ENCODE results near the gene SIX3. TPM values are rescaled to one million over a fixed set of nuclear protein-coding genes. Genes with fewer than 3 reads are reported as not detected.

The SIX3 gene
- total RNA-seq, 6 experiments from 2014 or later = not detected

DNA sequence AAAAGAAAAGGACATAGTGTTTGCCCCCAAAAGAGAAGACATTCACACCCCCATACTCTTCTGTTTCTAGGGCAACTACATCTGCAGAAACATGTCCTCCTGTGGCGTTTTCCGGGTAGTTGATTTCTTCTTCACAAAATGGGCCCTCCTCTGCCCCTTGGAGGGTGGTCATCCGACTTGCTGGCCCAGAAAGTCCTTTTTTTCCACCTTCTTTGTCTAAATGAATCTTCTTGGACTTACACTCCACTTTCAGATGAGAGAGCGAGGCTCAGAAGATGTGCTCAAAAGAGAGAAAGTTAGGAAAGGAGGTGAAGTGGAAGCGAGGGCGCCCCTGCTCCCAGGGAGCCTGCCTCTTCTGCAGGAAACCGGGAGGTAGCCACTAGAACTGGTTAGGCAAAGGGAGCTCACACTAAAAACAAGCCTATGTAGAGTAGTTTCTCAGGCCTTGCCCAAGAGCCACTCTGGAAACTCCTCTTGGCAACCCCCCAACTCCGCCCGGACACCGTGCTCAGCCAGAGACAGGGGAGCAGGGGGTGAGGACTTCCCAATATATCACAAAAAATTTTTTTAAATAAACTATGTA, 10.2 kb upstream of the SIX3 start:
- H3K27ac Mint-ChIP-seq = no peak overlapping the region
- H3K4me3 Mint-ChIP-seq = no peak overlapping the region
- TF ChIP-seq, protein P1, sequence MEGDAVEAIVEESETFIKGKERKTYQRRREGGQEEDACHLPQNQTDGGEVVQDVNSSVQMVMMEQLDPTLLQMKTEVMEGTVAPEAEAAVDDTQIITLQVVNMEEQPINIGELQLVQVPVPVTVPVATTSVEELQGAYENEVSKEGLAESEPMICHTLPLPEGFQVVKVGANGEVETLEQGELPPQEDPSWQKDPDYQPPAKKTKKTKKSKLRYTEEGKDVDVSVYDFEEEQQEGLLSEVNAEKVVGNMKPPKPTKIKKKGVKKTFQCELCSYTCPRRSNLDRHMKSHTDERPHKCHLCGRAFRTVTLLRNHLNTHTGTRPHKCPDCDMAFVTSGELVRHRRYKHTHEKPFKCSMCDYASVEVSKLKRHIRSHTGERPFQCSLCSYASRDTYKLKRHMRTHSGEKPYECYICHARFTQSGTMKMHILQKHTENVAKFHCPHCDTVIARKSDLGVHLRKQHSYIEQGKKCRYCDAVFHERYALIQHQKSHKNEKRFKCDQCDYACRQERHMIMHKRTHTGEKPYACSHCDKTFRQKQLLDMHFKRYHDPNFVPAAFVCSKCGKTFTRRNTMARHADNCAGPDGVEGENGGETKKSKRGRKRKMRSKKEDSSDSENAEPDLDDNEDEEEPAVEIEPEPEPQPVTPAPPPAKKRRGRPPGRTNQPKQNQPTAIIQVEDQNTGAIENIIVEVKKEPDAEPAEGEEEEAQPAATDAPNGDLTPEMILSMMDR (IDR thresholded peaks at IDR 0.05) = no peak
- H3K4me1 Mint-ChIP-seq (ENCODE audit: low read depth) = no peaks in the 10 kb centered on the region
- no peaks in the 10 kb centered on the region for H3K36me3 Mint-ChIP-seq (ENCODE audit: low read depth)
- peaks cover 71% of the 10 kb centered on the region for H3K27me3 Mint-ChIP-seq (ENCODE audit: insufficient read depth)
- no peak for DNase-seq
- H3K9me3 Mint-ChIP-seq = no peaks in the 10 kb centered on the region

DNA sequence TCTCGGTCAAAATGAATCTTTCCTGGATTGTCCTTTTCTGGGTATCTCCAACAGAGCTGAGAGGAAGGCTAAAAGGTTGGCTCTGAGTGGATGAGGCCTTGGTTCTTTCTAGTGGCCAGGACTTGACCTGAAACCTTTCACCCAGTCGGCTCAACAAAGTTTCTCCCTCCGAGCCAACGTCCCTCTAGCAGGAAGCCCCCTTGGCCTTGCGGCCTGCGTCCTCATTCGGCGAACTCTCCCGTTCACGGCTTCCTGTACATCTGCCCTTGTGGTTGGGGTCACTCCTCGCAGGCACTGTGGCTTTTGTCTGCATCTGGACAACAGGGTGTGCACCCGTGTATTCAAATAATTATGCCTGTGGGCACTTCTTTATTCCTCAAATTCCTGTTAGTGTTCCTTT, 9.4 kb upstream of the SIX3 start:
- peaks cover 74% of the 10 kb centered on the region for H3K27me3 Mint-ChIP-seq (ENCODE audit: insufficient read depth)
- H3K4me1 Mint-ChIP-seq (ENCODE audit: low read depth) = no peaks in the 10 kb centered on the region
- TF ChIP-seq, protein P1 (IDR thresholded peaks at IDR 0.05) = no peak
- H3K36me3 Mint-ChIP-seq (ENCODE audit: low read depth) = no peaks in the 10 kb centered on the region
- no peaks in the 10 kb centered on the region for H3K9me3 Mint-ChIP-seq
- no peak overlapping the region for H3K27ac Mint-ChIP-seq
- no peak for DNase-seq
- H3K4me3 Mint-ChIP-seq = no peak overlapping the region

DNA sequence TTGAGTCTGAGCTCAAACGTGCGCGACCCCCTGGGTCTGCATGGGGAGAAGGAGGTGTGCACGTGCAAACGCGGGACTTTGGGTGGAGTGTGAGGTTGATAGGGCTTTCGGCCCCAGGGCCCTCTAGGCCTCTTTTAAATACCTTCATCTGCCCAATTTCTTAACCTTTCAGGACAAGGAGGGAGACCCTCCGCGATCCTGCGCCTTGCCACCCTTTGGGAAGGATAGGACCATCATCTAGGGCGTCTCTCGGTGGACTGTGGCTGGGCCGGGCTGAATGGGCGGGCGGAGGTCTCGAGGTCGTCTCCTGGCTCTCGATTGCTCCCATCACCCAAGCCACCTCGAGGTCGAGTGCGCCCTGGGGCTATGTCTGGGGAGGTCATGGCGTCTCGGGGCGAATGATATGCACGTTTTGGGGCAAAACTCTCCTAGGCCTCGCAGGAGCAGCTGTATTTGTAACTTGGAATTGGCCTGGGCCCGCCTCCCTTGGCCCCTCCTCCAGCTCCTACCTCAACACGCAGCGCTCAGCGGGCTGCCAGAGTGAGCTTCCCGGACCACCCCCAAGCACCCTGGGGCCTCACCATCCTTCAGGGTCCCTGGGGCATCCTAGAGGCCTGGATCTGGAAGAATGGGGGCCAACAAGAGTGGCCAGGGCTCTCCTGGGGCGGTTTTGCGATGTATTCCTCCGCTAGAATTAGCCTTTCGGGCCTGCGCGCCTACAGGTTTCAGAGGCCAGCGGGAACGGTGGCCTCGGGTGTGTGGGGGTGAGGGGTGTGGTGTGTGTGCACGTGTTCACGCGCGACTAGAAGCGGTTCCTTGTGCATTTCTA, 8.7 kb upstream of the SIX3 start:
- TF ChIP-seq, protein P1 (IDR thresholded peaks at IDR 0.05) = no peak
- H3K27me3 Mint-ChIP-seq (ENCODE audit: insufficient read depth) = peaks cover 74% of the 10 kb centered on the region
- no peak for DNase-seq
- no peak overlapping the region for H3K4me3 Mint-ChIP-seq
- no peaks in the 10 kb centered on the region for H3K4me1 Mint-ChIP-seq (ENCODE audit: low read depth)
- no peaks in the 10 kb centered on the region for H3K36me3 Mint-ChIP-seq (ENCODE audit: low read depth)
- no peaks in the 10 kb centered on the region for H3K9me3 Mint-ChIP-seq
- no peak overlapping the region for H3K27ac Mint-ChIP-seq

DNA sequence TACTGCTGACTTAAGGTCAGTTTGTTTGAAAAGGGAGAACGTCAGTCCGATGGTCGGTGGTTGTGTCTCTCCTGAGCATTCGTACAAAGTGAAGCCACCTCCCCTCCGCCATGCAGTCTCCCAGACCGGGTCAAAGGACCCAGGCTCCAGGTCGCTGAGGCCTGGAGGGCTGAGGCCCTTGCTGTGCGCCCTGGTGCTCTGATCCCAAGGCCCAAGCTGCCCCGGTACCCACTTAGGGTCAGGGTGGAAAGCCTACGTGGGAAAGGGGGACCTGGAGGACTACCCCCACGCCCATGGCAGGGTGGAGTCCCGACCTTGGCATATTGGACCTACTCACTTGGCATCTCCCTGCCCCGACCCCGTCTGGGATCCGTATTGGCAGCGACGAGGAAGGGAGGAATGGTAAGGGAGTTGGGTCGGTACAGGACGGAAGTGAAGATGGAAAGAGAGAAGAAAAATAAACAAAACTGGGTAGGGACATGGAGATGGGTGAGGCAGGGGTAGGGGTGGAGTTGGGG, 8.0 kb upstream of the SIX3 start:
- Mint-ChIP-seq H3K4me1 (ENCODE audit: low read depth) (no peaks in the 10 kb centered on the region), H3K27ac (no peak overlapping the region), H3K27me3 (ENCODE audit: insufficient read depth) (peaks cover 81% of the 10 kb centered on the region), H3K4me3 (no peak overlapping the region), H3K9me3 (no peaks in the 10 kb centered on the region), H3K36me3 (ENCODE audit: low read depth) (no peaks in the 10 kb centered on the region)
- TF ChIP-seq, protein P1 (IDR thresholded peaks at IDR 0.05) = no peak
- no peak for DNase-seq

DNA sequence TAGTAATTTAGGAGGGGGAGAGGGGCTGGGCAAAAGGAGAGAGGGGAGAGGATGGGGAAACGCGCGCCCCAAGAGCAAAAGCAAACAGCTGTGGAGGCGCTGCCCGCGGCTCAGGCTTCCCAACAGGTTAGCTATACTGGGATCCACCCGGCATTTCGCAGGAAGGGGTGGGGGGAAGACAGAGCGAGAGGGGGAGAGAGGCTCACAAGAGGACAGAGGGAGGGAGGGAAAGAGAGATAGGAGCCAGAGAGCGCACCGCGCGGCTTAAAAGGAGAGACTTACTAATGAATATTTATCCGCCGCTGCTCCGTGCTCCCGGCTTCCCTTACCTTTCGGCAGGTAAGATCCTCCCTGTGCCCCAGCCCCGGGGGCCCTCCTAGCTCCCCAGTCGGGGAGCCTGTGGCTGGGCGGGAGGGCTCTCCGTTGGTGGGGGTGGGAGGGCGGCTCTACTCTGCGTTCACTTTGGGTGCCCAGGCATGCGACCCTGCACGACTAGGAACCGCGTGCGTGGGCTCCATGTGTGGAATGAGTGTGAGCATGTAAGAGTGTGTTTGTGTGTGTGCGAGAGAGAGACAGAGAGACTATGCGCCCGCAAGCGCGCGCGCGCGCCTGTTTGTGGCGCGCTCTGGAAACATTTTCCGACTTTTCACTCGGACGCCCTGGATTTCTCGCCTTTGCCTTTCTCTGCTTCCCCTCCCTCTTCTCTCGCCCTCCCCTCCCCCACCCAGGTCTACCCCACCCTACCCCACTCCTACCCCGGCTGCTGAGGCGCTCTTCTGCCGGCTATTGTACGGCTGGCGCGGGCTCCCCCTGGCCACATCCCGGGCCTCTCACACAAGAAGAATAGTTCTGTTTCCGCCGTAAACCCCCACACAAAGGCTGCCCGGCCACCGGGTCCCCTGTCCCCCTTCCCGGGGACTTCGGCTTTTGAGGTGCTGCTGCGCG, 7.2 kb upstream of the SIX3 start:
- no peak overlapping the region for H3K4me3 Mint-ChIP-seq
- H3K36me3 Mint-ChIP-seq (ENCODE audit: low read depth) = no peaks in the 10 kb centered on the region
- H3K9me3 Mint-ChIP-seq = no peaks in the 10 kb centered on the region
- H3K27me3 Mint-ChIP-seq (ENCODE audit: insufficient read depth) = peaks cover 80% of the 10 kb centered on the region
- TF ChIP-seq, protein P1 (IDR thresholded peaks at IDR 0.05) = no peak
- no peaks in the 10 kb centered on the region for H3K4me1 Mint-ChIP-seq (ENCODE audit: low read depth)
- no peak overlapping the region for H3K27ac Mint-ChIP-seq
- no peak for DNase-seq
